Gastrocnemius medialis (tissue), 4 donors: ENCODE results near the gene CC2D1B.

Source experiments
- CTCF ChIP-seq, 5 experiments: fragments of 450-650 bp in 3 of 5; fragments of 200-600 bp in 2 of 5; sonication (generic) in 2 of 5; IDR thresholded peaks in 4 of 5; conservative IDR thresholded peaks in 1 of 5; 1 replicate in 4 of 5; 2 replicates in 1 of 5; pipeline ENCODE4 v1.5.1; 2016 to 2019; ENCODE audit warnings: antibody characterized with exemption in 5 of 5, mild to moderate bottlenecking in 3 of 5, moderate library complexity in 3 of 5
- POLR2A ChIP-seq, 2 donors: fragments of 450-650 bp; IDR thresholded peaks; one replicate each; pipeline ENCODE4 v1.6.1; 2017; ENCODE audit warnings: antibody characterized with exemption in 2 of 2, mild to moderate bottlenecking in 2 of 2, moderate library complexity in 2 of 2

- TF ChIP-seq CTCF (IDR thresholded peaks at IDR 0.05 in 4 of 5, conservative IDR thresholded peaks at IDR 0.05 in 1 of 5): no peak
- no peak for TF ChIP-seq POLR2A (IDR thresholded peaks at IDR 0.05)
Measured at GRCh38 chr1:52360595-52360968, 5.4 kb downstream of the CC2D1B start.
